ENCODE results near the gene SPINK13. TPM values are rescaled to one million over a fixed set of nuclear protein-coding genes. Genes with fewer than 3 reads are reported as not detected.

Gene SPINK13
- total and polyA plus RNA-seq, 9 of the 15 experiments (the other 6 are each of a cell fraction or from before 2014, with no cell fraction given) = 0.07 TPM; not detected in 8

DNA sequence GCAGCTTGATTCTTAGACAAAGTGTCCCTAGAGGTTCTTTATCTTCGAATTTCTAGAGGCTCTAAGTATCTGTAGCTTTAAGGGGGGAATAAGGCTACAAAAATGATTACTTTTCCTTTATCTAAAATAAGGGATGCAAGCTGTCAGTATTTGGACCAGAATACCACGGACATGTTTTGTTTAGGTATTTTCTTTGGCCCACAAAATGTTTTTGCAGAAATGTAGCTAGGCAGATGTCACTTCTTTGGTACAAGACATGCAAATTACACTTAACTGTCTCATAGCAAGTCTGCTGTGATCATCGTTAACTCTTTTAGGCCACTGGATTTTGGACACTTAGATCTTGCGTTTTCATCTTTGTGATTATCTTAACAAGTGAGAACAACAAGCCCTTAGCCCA, 46.1 kb downstream of the SPINK13 start:
- ChIA-PET CTCF (ENCODE audit: low intra/inter-chr PET ratio) (no interaction called here), POLR2A (no interaction called here)
- Histone ChIP-seq H3K9ac (ENCODE audit: insufficient read depth in 1 of 2, low read depth in 2 of 2, low read length in 2 of 2) (no peak overlapping the region), H3K4me1 (replicated peaks in 1 of 2; ENCODE audit: control insufficient read depth in 2 of 2, insufficient read depth in 2 of 2, low read length in 2 of 2) (no peaks in the 10 kb centered on the region), H3K4me3 (no peak overlapping the region), H3K27ac (ENCODE audit: extremely low read depth, low read depth, low read length) (no peak overlapping the region), H3K9me3 (replicated peaks; ENCODE audit: control insufficient read depth, insufficient read depth, low read depth, low read length) (no peaks in the 10 kb centered on the region), H3K36me3 (ENCODE audit: control insufficient read depth, insufficient read depth, low read length) (no peaks in the 10 kb centered on the region), H4K20me1 (replicated peaks; ENCODE audit: control insufficient read depth, insufficient read depth, low read length) (no peaks in the 10 kb centered on the region), H3K27me3 (ENCODE audit: control insufficient read depth in 2 of 2, insufficient read depth in 2 of 2, low read length in 2 of 2) (no peaks in the 10 kb centered on the region), H3K9me1 (ENCODE audit: control insufficient read depth, insufficient read depth, low read length) (no peaks in the 10 kb centered on the region), H3K4me2 (ENCODE audit: insufficient read depth, low read length) (no peak overlapping the region), H2AFZ (ENCODE audit: low read depth, low read length) (no peak overlapping the region), H3K79me2 (ENCODE audit: control insufficient read depth, insufficient read depth, low read length) (no peaks in the 10 kb centered on the region)
- intact Hi-C loops (cut with micrococcal nuclease) (no loop called here), in situ Hi-C loops (cut with MboI) (no loop called here)
- TF ChIP-seq ZKSCAN3 (CRISPR knock-in tag; IDR thresholded peaks at IDR 0.05) (no peak), ZKSCAN8 (CRISPR knock-in tag; IDR thresholded peaks at IDR 0.05) (no peak), ZFPM2 (CRISPR knock-in tag; IDR thresholded peaks at IDR 0.05) (no peak), ARID1B (IDR thresholded peaks at IDR 0.05) (no peak), MECOM (CRISPR knock-in tag; IDR thresholded peaks at IDR 0.05) (no peak), POLR3A (IDR thresholded peaks at IDR 0.05; ENCODE audit: borderline replicate concordance, extremely low read depth, insufficient read depth, insufficient read length) (no peak), FOXA1 (IDR thresholded peaks at IDR 0.05; ENCODE audit: borderline replicate concordance) (no peak), POLR2AphosphoS5 (IDR thresholded peaks at IDR 0.05; ENCODE audit: control insufficient read depth, insufficient read depth, low read depth, low read length) (no peak)
- TF ChIP-seq, protein P1, sequence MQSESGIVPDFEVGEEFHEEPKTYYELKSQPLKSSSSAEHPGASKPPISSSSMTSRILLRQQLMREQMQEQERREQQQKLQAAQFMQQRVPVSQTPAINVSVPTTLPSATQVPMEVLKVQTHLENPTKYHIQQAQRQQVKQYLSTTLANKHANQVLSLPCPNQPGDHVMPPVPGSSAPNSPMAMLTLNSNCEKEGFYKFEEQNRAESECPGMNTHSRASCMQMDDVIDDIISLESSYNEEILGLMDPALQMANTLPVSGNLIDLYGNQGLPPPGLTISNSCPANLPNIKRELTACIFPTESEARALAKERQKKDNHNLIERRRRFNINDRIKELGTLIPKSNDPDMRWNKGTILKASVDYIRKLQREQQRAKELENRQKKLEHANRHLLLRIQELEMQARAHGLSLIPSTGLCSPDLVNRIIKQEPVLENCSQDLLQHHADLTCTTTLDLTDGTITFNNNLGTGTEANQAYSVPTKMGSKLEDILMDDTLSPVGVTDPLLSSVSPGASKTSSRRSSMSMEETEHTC (IDR thresholded peaks at IDR 0.05) = no peak
- TF ChIP-seq, protein P2, sequence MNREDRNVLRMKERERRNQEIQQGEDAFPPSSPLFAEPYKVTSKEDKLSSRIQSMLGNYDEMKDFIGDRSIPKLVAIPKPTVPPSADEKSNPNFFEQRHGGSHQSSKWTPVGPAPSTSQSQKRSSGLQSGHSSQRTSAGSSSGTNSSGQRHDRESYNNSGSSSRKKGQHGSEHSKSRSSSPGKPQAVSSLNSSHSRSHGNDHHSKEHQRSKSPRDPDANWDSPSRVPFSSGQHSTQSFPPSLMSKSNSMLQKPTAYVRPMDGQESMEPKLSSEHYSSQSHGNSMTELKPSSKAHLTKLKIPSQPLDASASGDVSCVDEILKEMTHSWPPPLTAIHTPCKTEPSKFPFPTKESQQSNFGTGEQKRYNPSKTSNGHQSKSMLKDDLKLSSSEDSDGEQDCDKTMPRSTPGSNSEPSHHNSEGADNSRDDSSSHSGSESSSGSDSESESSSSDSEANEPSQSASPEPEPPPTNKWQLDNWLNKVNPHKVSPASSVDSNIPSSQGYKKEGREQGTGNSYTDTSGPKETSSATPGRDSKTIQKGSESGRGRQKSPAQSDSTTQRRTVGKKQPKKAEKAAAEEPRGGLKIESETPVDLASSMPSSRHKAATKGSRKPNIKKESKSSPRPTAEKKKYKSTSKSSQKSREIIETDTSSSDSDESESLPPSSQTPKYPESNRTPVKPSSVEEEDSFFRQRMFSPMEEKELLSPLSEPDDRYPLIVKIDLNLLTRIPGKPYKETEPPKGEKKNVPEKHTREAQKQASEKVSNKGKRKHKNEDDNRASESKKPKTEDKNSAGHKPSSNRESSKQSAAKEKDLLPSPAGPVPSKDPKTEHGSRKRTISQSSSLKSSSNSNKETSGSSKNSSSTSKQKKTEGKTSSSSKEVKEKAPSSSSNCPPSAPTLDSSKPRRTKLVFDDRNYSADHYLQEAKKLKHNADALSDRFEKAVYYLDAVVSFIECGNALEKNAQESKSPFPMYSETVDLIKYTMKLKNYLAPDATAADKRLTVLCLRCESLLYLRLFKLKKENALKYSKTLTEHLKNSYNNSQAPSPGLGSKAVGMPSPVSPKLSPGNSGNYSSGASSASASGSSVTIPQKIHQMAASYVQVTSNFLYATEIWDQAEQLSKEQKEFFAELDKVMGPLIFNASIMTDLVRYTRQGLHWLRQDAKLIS (CRISPR knock-in tag; IDR thresholded peaks at IDR 0.05) = no peak
- TF ChIP-seq, protein P3, sequence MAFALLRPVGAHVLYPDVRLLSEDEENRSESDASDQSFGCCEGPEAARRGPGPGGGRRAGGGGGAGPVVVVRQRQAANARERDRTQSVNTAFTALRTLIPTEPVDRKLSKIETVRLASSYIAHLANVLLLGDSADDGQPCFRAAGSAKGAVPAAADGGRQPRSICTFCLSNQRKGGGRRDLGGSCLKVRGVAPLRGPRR (CRISPR knock-in tag; IDR thresholded peaks at IDR 0.05) = no peak
- no peak for ATAC-seq
- DNase-seq (ENCODE audit: extremely low read depth in 1 of 4, low spot score in 3 of 4) = no peak
- 0% methylated on average over 4 of the region's 4 CpGs for WGBS (ENCODE audit: insufficient coverage, low coverage, missing lambda C conversion rate)
- FAIRE-seq = no peak
- BruUV-seq (replicated peaks) = no TSS peak
